Activated gamma-delta T cell (primary cell): ENCODE data around the gene CNKSR1.
"Not testable (repeated sequence)": the region's sequence is repeated elsewhere in the genome, so short reads cannot be mapped to it uniquely, and the experiment has no call there.

Experiments used
- DNase-seq: peaks from one replicate; lab custom pipeline; 2025; lab: John Stamatoyannopoulos, UW

Gene CNKSR1

DNA sequence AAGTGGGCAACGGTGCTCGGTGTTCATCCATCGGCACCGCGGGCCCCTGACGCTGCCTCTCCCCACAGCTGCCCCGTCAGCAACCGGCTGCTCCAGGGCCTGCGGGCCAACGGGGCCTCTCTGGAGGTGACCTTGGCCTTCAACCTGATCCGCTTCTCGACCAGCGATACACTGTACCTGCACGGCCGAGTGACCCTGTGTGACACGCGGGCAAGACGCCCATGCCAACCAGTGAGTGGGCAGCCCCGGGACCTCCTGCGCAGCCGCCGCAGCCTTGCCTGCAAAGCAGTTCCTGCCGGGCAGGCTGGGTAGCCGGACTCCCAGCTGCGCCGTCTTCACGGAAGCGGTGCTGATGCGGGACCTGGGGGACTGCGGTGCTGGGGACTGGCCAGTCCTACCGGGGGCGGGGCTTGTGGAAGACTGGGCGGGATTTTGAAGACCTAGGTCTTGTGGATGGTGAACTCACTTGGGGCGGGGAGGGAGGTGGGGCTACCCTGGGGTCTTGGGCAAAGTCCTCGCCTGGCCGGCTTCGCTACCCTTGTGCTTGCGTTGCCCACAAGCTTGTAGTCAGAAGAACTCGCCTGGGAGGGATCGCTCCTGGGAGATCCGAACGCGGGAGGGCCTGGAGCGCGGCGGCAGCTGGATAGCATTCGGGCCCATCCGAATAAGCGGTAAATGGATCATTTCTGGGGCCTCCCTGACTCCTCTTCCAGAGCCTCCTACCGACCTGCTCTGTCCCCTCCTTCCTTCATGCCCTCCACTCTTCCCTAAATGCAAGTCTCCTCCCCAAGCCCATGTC lies 47.9 kb downstream of the CNKSR1 start:
- peak; percentile 22 for DNase-seq

DNA sequence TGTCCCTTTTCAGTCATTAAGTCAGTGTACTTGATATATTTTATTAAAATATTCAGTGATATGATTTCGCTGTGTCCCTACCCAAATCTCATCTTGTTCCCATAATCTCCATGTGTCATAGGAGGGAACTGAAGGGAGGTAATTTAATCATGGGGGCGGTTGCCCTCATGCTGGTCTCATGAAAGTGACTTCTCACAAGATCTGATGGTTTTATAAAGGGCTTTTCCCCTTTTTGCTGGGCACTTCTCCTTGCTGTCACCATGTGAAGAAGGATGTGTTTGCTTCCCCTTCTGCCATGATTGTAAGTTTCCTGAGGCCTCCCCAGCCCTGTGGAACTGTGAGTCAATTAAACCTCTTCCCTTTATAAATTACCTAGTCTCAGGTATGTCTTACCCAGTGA lies 53.4 kb downstream of the CNKSR1 start:
- DNase-seq = not testable (repeated sequence)

DNA sequence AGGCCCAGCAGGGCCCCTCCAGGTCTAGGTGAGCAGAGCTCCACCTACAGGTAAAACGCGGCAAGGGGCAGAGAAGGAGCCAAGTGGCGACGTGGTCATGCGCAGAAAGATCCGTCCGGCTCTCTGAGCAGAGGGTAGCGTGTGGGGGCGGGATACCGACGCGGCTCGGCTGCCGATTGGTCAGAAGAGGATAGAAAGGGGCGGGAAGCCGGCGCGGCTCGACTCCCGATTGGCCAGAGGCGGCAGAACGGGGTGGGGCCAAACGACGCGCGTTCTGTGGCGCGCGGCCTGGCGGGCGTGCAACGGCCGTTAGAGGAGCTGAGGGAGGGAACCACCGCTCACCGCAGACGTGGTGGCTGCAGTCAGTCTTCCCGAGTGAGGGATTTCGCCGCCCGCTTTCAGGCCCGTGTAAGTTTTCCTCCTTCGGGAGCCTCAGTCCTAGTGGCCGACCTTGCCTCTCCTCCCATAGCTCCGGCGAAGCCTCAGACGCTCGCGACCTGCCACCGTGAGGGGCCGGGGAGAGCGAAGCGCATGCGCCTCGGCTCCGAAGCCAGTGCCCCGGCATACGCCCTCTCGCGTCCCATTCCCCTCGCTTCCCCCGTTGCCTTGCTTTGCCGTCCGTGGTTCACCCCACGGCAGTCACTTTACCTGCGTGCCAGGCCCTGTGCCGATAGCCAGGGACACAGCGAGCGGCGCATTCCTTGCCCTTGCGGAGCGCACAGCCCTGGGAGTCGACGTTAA lies 56.8 kb downstream of the CNKSR1 start, which contains the start of gene CEP85:
Gene CEP85, plus strand, starts transcription at position 298 of the 741 bp plus-strand sequence. CDS start 5,584 bp downstream, outside the sequence.
- peak; percentile 93 for DNase-seq

DNA sequence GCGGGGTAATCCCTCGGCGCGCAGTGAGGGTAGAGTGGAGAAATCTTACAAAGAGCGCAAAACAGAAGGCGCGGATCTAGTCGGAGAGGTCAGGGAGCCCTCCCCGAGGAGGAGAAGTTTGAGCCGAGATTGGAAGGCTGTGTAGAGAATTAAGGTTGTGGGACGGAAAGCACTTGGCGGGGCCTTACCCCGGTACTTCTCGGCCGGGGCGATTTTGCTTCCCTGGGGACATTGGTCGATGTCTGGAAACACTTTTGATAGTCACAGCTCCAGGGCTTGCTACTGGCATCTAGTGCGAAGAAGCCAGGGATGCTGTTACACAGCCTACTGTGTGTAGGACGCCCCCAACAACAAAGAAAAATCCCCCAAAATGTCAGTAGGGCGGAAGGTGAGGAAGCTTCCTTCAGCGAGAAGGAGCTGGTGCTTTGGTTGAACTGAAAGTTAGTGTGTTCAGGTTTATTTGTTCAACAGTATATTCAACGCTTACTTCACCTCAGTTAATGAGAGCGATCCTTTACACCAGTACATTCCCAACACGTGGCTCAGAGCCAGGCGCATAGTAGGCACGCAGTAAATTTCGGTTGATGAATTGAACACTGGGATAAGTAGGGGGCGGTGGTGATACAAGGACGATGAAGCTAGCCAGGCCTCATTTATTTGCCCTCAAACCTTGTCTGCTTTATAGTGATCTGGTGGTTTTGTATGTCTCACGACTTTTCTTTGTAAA lies 57.5 kb downstream of the CNKSR1 start:
- DNase-seq = no peak

DNA sequence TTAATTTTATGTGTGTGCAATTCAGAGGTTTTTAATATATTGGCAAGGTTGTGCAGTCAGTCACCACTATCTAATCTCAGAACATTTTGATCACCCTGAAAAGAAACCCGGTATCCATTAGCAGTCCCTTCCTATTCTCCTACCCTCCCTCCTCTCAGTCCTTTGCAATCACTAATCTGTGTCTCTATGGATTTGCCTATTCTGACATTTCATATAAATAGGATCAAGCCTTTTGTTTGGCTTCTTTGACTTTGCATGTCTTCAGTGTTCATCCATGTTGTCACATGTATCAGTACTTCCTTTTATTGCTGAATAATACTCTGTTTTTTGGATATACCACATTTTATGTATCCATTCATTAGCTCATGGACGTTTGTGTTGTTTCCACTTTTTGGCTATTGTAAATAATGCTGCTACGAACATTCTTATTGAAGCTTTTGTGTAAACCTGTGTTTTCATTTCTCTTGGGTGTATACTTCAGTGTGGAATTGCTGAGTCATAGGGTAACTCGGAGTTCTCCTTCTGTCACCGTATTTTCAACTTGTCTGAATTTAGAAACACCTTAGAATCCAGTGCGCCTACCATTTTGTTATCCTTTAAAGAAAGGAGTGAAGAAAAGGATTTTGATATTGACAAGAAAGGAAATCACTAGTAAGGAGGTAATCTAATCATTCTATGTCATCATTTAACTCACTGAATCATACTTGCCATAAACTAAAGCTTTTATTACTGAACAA lies 60.1 kb downstream of the CNKSR1 start:
- no peak for DNase-seq
